Tibial nerve (tissue), 4 donors: Measurements from ENCODE around the gene PSORS1C2. TPM values are rescaled to one million over a fixed set of nuclear protein-coding genes. Genes with fewer than 3 reads are reported as not detected.

Experiments
- DNase-seq, 2 donors: peaks; one replicate each; pipeline ENCODE4 v3.0.0-alpha.2; 2019; ENCODE audit warnings: low spot score in 2 of 2
- H3K27ac ChIP-seq, 4 donors: fragments of 200-600 bp; sonication (generic) in 3 of 4; one replicate each; pipeline ENCODE4 v1.5.1; 2017 to 2019; ENCODE audit warnings: mild to moderate bottlenecking in 1 of 4
- H3K27me3 ChIP-seq, 2 donors: fragments of 200-600 bp; sonication (generic) in 1 of 2; one replicate each; pipeline versions ENCODE4 v1.5.1 to v1.6.0; 2017 to 2019
- H3K36me3 ChIP-seq, 3 donors: fragments of 200-600 bp; sonication (generic); one replicate each; pipeline ENCODE4 v1.5.1; 2018 to 2019
- H3K4me1 ChIP-seq, 4 donors: fragments of 200-600 bp; sonication (generic) in 3 of 4; one replicate each; pipeline ENCODE4 v1.5.1; 2017 to 2019
- H3K4me3 ChIP-seq, 4 donors: fragments of 200-600 bp; sonication (generic) in 3 of 4; one replicate each; pipeline ENCODE4 v1.5.1; 2017 to 2019; ENCODE audit warnings: mild to moderate bottlenecking in 1 of 4, moderate library complexity in 1 of 4
- H3K9me3 ChIP-seq, 4 donors: fragments of 200-600 bp; sonication (generic) in 3 of 4; one replicate each; pipeline ENCODE4 v1.5.1; 2017 to 2019
- CTCF ChIP-seq, 5 experiments: fragments of 200-600 bp in 3 of 5; fragments of 450-650 bp in 2 of 5; sonication (generic) in 3 of 5; IDR thresholded peaks; one replicate each; pipeline ENCODE4 v1.5.1; 2016 to 2019; ENCODE audit warnings: antibody characterized with exemption in 5 of 5, mild to moderate bottlenecking in 3 of 5, moderate library complexity in 2 of 5
- EP300 ChIP-seq, 2 donors: sonication (generic); formaldehyde crosslinking; IDR thresholded peaks; one replicate each; pipeline ENCODE4 v1.6.1; 2017; ENCODE audit warnings: antibody characterized with exemption in 2 of 2, mild to moderate bottlenecking in 1 of 2
- POLR2A ChIP-seq, 2 donors: fragments of 450-650 bp; IDR thresholded peaks; one replicate each; pipeline ENCODE4 v1.6.1; 2017; ENCODE audit warnings: antibody characterized with exemption in 2 of 2, mild to moderate bottlenecking in 2 of 2, moderate library complexity in 2 of 2
- WGBS, 2 donors: methylation state at CpG; one replicate each; pipeline ENCODE4 v1.1.5; 2018; 5-methylcytosine and 5-hydroxymethylcytosine counted together
- total RNA-seq, 4 donors: library from RNA; depleted of rRNA; stranded (reverse); fragments of >200 nt; gene quantifications; one replicate each; pipeline ENCODE4 v1.1.0, GENCODE V29; 2016

PSORS1C2 gene
- total RNA-seq, 4 donors from 2014 or later, result not detected

- Histone ChIP-seq H3K4me1 (peaks cover 0 to 20% (median 3%) of the 10 kb centered on the region in 4 donors), H3K36me3 (no peaks in the 10 kb centered on the region), H3K4me3 (no peak overlapping the region), H3K27ac (peak overlapping the region in 1 of 4 donors; percentile 59), H3K27me3 (no peaks in the 10 kb centered on the region), H3K9me3 (no peaks in the 10 kb centered on the region)
- TF ChIP-seq CTCF (IDR thresholded peaks at IDR 0.05), result no peak
- TF ChIP-seq POLR2A (IDR thresholded peaks at IDR 0.05), result no peak
- no peak for TF ChIP-seq EP300 (IDR thresholded peaks at IDR 0.05)
- WGBS, 2 donors, result 61 to 65% methylated on average over 3 of the region's 3 CpGs
- DNase-seq, result no peak
Observed at GRCh38 chr6:31094389-31094881, 44.4 kb downstream of the PSORS1C2 start.

- DNase-seq, result no peak
- H3K36me3 ChIP-seq, result no peaks in the 10 kb centered on the region
- 79% methylated on average over 12 of the region's 12 CpGs for WGBS, 2 donors
- TF ChIP-seq POLR2A (IDR thresholded peaks at IDR 0.05), result no peak
- TF ChIP-seq EP300 (IDR thresholded peaks at IDR 0.05), result no peak
- no peak for TF ChIP-seq CTCF (IDR thresholded peaks at IDR 0.05)
- H3K27ac ChIP-seq, result peak overlapping the region in 1 of 4 donors; percentile 5
- H3K27me3 ChIP-seq, result no peaks in the 10 kb centered on the region
- H3K4me1 ChIP-seq, result peaks cover 0 to 20% (median 3%) of the 10 kb centered on the region in 4 donors
- no peak overlapping the region for H3K4me3 ChIP-seq
- H3K9me3 ChIP-seq, result no peaks in the 10 kb centered on the region
Observed at GRCh38 chr6:31092769-31093505, 45.9 kb downstream of the PSORS1C2 start.

GRCh38 chr6:31092238-31092637 is 46.6 kb downstream of the PSORS1C2 start:
- TF ChIP-seq EP300 (IDR thresholded peaks at IDR 0.05), result no peak

GRCh38 chr6:31091680-31092079 is 47.2 kb downstream of the PSORS1C2 start:
- H3K9me3 ChIP-seq, result no peaks in the 10 kb centered on the region
- TF ChIP-seq CTCF (IDR thresholded peaks at IDR 0.05) (no peak), POLR2A (IDR thresholded peaks at IDR 0.05) (no peak), EP300 (IDR thresholded peaks at IDR 0.05) (no peak)
- no peak overlapping the region for H3K27ac ChIP-seq
- DNase-seq, result no peak
- H3K4me1 ChIP-seq, result peaks cover 0 to 31% (median 3%) of the 10 kb centered on the region in 4 donors
- no peak overlapping the region for H3K4me3 ChIP-seq
- no peaks in the 10 kb centered on the region for H3K36me3 ChIP-seq
- no peaks in the 10 kb centered on the region for H3K27me3 ChIP-seq
- WGBS, 2 donors, result 46 to 48% methylated on average over 3 of the region's 3 CpGs

More at GRCh38 chr6:31092238-31092637, 46.6 kb downstream of the PSORS1C2 start:
- peaks cover 0 to 25% (median 3%) of the 10 kb centered on the region in 4 donors for H3K4me1 ChIP-seq
- no peak for DNase-seq
- H3K9me3 ChIP-seq, result no peaks in the 10 kb centered on the region
- no peak overlapping the region for H3K27ac ChIP-seq
- H3K4me3 ChIP-seq, result no peak overlapping the region
- WGBS, 2 donors, result 83 to 89% methylated on average over 2 of the region's 2 CpGs
- H3K36me3 ChIP-seq, result no peaks in the 10 kb centered on the region
- H3K27me3 ChIP-seq, result no peaks in the 10 kb centered on the region

- H3K27me3 ChIP-seq, result no peaks in the 10 kb centered on the region
- no peak overlapping the region for H3K27ac ChIP-seq
- no peak overlapping the region for H3K4me3 ChIP-seq
- no peaks in the 10 kb centered on the region for H3K36me3 ChIP-seq
- no peak for DNase-seq
- WGBS, 2 donors, result 86 to 93% methylated on average over 6 of the region's 6 CpGs
- H3K4me1 ChIP-seq, result peaks cover 0 to 33% (median 3%) of the 10 kb centered on the region in 4 donors
- TF ChIP-seq CTCF (IDR thresholded peaks at IDR 0.05), result no peak
- no peaks in the 10 kb centered on the region for H3K9me3 ChIP-seq
Observed at GRCh38 chr6:31090973-31091364, 47.9 kb downstream of the PSORS1C2 start.
